GM12878 (cell line): ENCODE data around the gene SNRK. TPM values are rescaled to one million over a fixed set of nuclear protein-coding genes. Genes with fewer than 3 reads are reported as not detected.

ENCODE experiments used
- ATAC-seq: fragments of 200-7000 bp; cut with Tn5 transposase; 3 replicates; pipeline ENCODE4 v1.9.1; 2020; ENCODE audit warnings: mild to moderate bottlenecking, moderate library complexity
- BruUV-seq: library from RNA; stranded (reverse); fragments of 400-500 nt; replicated peaks from 2 replicates; lab custom pipeline; 2021; lab: Mats Ljungman, UMichigan
- CTCF ChIA-PET: fragments of 300-600 bp; sonication (Branson Sonifier 250); formaldehyde crosslinking; extraction: SDS; loops from one replicate; lab custom pipeline; 2021; ENCODE audit warnings: inconsistent platforms; lab: Yijun Ruan, JAX
- POLR2A ChIA-PET: fragments of 350-600 bp; formaldehyde crosslinking; extraction: SDS; loops from one replicate; lab custom pipeline; 2021; ENCODE audit warnings: inconsistent platforms; lab: Charles Lee
- RAD21 ChIA-PET: fragments of 300-600 bp; sonication (Branson Sonifier 250); formaldehyde crosslinking; loops from one replicate; lab custom pipeline; 2023; ENCODE audit warnings: antibody characterized with exemption; ENCODE audit not compliant: unreplicated experiment; lab: Charles Lee
- SMC1A ChIA-PET: fragments of 300-600 bp; sonication (Branson Sonifier 250); formaldehyde crosslinking; loops from one replicate; lab custom pipeline; 2023; ENCODE audit not compliant: unreplicated experiment, uncharacterized antibody; lab: Charles Lee
- DNase-seq: peaks from one replicate; pipeline ENCODE4 v3.0.0-alpha.2; 2011; ENCODE audit warnings: low read depth, low spot score
- FAIRE-seq: peaks from 3 replicates; lab custom pipeline; 2011; peaks lifted over from hg19 to GRCh38; lab: Jason Lieb, UNC
- H2AFZ ChIP-seq: 2 replicates; pipeline ENCODE4 v1.6.0; 2011; ENCODE audit warnings: low read depth, low read length, control low read depth; ENCODE audit not compliant: control insufficient read depth
- H3K27ac ChIP-seq: 2 replicates; pipeline ENCODE4 v1.5.1; 2011; ENCODE audit warnings: control low read depth; ENCODE audit not compliant: control insufficient read depth, insufficient read depth
- H3K27me3 ChIP-seq, 2 experiments: replicated peaks in 1 of 2; 2 replicates each; pipeline versions ENCODE4 v1.6.0 to v1.6.1; 2011; ENCODE audit warnings: low read length in 1 of 2; ENCODE audit not compliant: control insufficient read depth in 2 of 2, insufficient read depth in 2 of 2
- H3K36me3 ChIP-seq, 2 experiments: 2 replicates each; pipeline ENCODE4 v1.5.1; 2011; ENCODE audit warnings: low read length in 1 of 2; ENCODE audit not compliant: control insufficient read depth in 2 of 2, insufficient read depth in 2 of 2
- H3K4me1 ChIP-seq: 2 replicates; pipeline ENCODE4 v1.6.1; 2011; ENCODE audit warnings: mild to moderate bottlenecking, low read length, moderate library complexity, mixed read lengths; ENCODE audit not compliant: control insufficient read depth, insufficient read depth
- H3K4me2 ChIP-seq: 2 replicates; pipeline ENCODE4 v1.6.0; 2011; ENCODE audit warnings: control low read depth; ENCODE audit not compliant: control insufficient read depth, insufficient read depth
- H3K4me3 ChIP-seq: fragments of 200-600 bp; sonication (generic); 2 replicates; pipeline ENCODE4 v1.5.1; 2016
- H3K79me2 ChIP-seq: 2 replicates; pipeline ENCODE4 v1.6.0; 2011; ENCODE audit warnings: low read length; ENCODE audit not compliant: control insufficient read depth, insufficient read depth
- H3K9ac ChIP-seq: 2 replicates; pipeline ENCODE4 v1.8.0; 2011; ENCODE audit warnings: low read length, control low read depth, mixed read lengths; ENCODE audit not compliant: control insufficient read depth, insufficient read depth
- H3K9me3 ChIP-seq: replicated peaks from 3 replicates; pipeline ENCODE4 v1.5.1; 2011; ENCODE audit warnings: mild to moderate bottlenecking, low read length; ENCODE audit not compliant: control insufficient read depth, insufficient read depth
- H4K20me1 ChIP-seq: 2 replicates; pipeline ENCODE4 v1.6.0; 2011; ENCODE audit not compliant: control insufficient read depth, insufficient read depth
- BHLHE40 ChIP-seq, 2 experiments: fragments of 450-650 bp in 1 of 2; IDR thresholded peaks; 2 replicates each; pipeline ENCODE4 v1.6.1; 2011 to 2017; ENCODE audit warnings: low read depth in 2 of 2, borderline replicate concordance in 1 of 2, improper control_type of control experiment in 1 of 2, low read length in 1 of 2, mild to moderate bottlenecking in 1 of 2
- CBX5 ChIP-seq: sonication (generic); IDR thresholded peaks from 2 replicates; pipeline ENCODE4 v1.6.1; 2016; ENCODE audit warnings: low read depth, moderate library complexity, mild to moderate bottlenecking, inconsistent platforms
- EED ChIP-seq: sonication (generic); IDR thresholded peaks from 2 replicates; pipeline ENCODE4 v1.6.1; 2016; ENCODE audit warnings: antibody characterized with exemption, low read depth
- EGR1 ChIP-seq, 2 experiments: IDR thresholded peaks; 1 replicate in 1 of 2; 2 replicates in 1 of 2; pipeline ENCODE4 v1.6.1; 2011 to 2012; ENCODE audit warnings: low read depth in 2 of 2, low read length in 2 of 2, borderline replicate concordance in 1 of 2, mild to moderate bottlenecking in 1 of 2, moderate library complexity in 1 of 2
- FOXM1 ChIP-seq: IDR thresholded peaks from 2 replicates; pipeline ENCODE4 v1.6.1; 2012; ENCODE audit warnings: low read depth, mild to moderate bottlenecking, inconsistent platforms, low read length, moderate library complexity
- GABPA ChIP-seq: IDR thresholded peaks from 2 replicates; pipeline ENCODE4 v1.6.1; 2014; ENCODE audit warnings: antibody characterized with exemption, low read depth, mild to moderate bottlenecking, inconsistent platforms
- IKZF1 ChIP-seq: fragments of 450-650 bp; conservative IDR thresholded peaks from 2 replicates; pipeline ENCODE4 v1.6.1; 2017; ENCODE audit warnings: antibody characterized with exemption, mild to moderate bottlenecking
- IKZF2 ChIP-seq, 2 experiments: fragments of 450-650 bp; IDR thresholded peaks; 2 replicates each; pipeline ENCODE4 v1.6.1; 2017; ENCODE audit warnings: mild to moderate bottlenecking in 2 of 2, moderate library complexity in 2 of 2
- KAT2A ChIP-seq: conservative IDR thresholded peaks from 2 replicates; pipeline ENCODE4 v1.6.1; 2011; ENCODE audit warnings: low read depth, low read length; ENCODE audit not compliant: control insufficient read depth
- MXI1 ChIP-seq: fragments of 150-350 bp; IDR thresholded peaks from 2 replicates; pipeline ENCODE4 v1.6.1; 2011; ENCODE audit warnings: low read depth, mild to moderate bottlenecking, inconsistent platforms, low read length, improper control_type of control experiment
- NBN ChIP-seq: fragments of 450-650 bp; IDR thresholded peaks from 2 replicates; pipeline ENCODE4 v1.6.1; 2016
- RB1 ChIP-seq: fragments of 450-650 bp; formaldehyde crosslinking; IDR thresholded peaks from 2 replicates; pipeline ENCODE4 v1.6.1; 2017; ENCODE audit warnings: mild to moderate bottlenecking, borderline replicate concordance
- SIX5 ChIP-seq: IDR thresholded peaks from 2 replicates; pipeline ENCODE4 v1.6.1; 2011; ENCODE audit warnings: mild to moderate bottlenecking, low read depth, low read length, moderate library complexity; ENCODE audit not compliant: severe bottlenecking
- SPI1 ChIP-seq: IDR thresholded peaks from 2 replicates; pipeline ENCODE4 v1.6.1; 2011; ENCODE audit warnings: low read depth, mild to moderate bottlenecking, low read length, moderate library complexity, borderline replicate concordance; ENCODE audit not compliant: insufficient read depth
- SUPT20H ChIP-seq: IDR thresholded peaks from 2 replicates; pipeline ENCODE4 v1.6.1; 2011; ENCODE audit warnings: low read depth, mild to moderate bottlenecking, low read length, moderate library complexity, borderline replicate concordance; ENCODE audit not compliant: control insufficient read depth
- TARDBP ChIP-seq: IDR thresholded peaks from 2 replicates; pipeline ENCODE4 v1.6.1; 2016; ENCODE audit warnings: borderline replicate concordance
- ZNF217 ChIP-seq: fragments of 450-650 bp; IDR thresholded peaks from 2 replicates; pipeline ENCODE4 v1.6.1; 2017; ENCODE audit warnings: antibody characterized with exemption, mild to moderate bottlenecking
- ZNF24 ChIP-seq: fragments of 450-650 bp; IDR thresholded peaks from 2 replicates; pipeline ENCODE4 v1.6.1; 2017; ENCODE audit warnings: antibody characterized with exemption, mild to moderate bottlenecking
- WGBS: methylation state at CpG from one replicate; pipeline ENCODE4 v1.1.6; 2016; ENCODE audit warnings: low lambda C conversion rate; ENCODE audit not compliant: insufficient replicate concordance, insufficient coverage; ENCODE audit errors: missing lambda C conversion rate; 5-methylcytosine and 5-hydroxymethylcytosine counted together
- in situ Hi-C: fragments of 300-500 bp; cut with MboI; formaldehyde crosslinking; loops from 9 replicates; pipeline ENCODE4 v1.14.3; 2018; ENCODE audit warnings: mixed read lengths
- intact Hi-C: fragments of 100-400 bp; cut with micrococcal nuclease; formaldehyde crosslinking; loops from one replicate; pipeline ENCODE4 v1.14.2; 2022; ENCODE audit not compliant: unreplicated experiment
- polyA plus RNA-seq, 11 experiments: library from polyadenylated mRNA; depleted of rRNA in 4 of 11; unstranded in 6 of 11; stranded (reverse) in 5 of 11; fragments of >200 nt; fragmentation: Nextera tagmentation in 4 of 11; fragmentation: Illumina TruSeq in 1 of 11; extraction: Ambion mirVana in 4 of 11; extraction: Trizol in 1 of 11; gene quantifications; 1 replicate in 1 of 11; 2 replicates in 10 of 11; pipeline versions ENCODE4 v1.2.1 to v1.2.3, GENCODE V29; 2011 to 2016; ENCODE audit warnings: inconsistent platforms in 2 of 11, missing spikeins in 2 of 11, low read depth in 1 of 11
- total RNA-seq, 4 experiments: library from RNA; depleted of rRNA in 3 of 4; stranded (reverse); fragments of >200 nt in 3 of 4; fragmentation: Illumina TruSeq in 1 of 4; extraction: Trizol in 1 of 4; gene quantifications; 2 replicates each; pipeline versions ENCODE4 v1.2.1 to v1.2.3, GENCODE V29; 2013 to 2021
- TF ChIP-seq, protein P1 (sequence below): fragments of 450-650 bp; IDR thresholded peaks from 2 replicates; pipeline ENCODE4 v1.6.1; 2016; ENCODE audit warnings: mild to moderate bottlenecking
- TF ChIP-seq, protein P2 (sequence below): IDR thresholded peaks from 2 replicates; pipeline ENCODE4 v1.6.1; 2012; ENCODE audit warnings: low read depth, low read length, improper control_type of control experiment
- TF ChIP-seq, protein P3 (sequence below): IDR thresholded peaks from 2 replicates; pipeline ENCODE4 v1.6.1; 2012; ENCODE audit warnings: low read length, inconsistent platforms

Gene SNRK
- total and polyA plus RNA-seq, 10 of the 15 experiments (the other 5 are each of a cell fraction or from before 2014, with no cell fraction given) = 1.6 to 12.1 (median 7.6) TPM

DNA sequence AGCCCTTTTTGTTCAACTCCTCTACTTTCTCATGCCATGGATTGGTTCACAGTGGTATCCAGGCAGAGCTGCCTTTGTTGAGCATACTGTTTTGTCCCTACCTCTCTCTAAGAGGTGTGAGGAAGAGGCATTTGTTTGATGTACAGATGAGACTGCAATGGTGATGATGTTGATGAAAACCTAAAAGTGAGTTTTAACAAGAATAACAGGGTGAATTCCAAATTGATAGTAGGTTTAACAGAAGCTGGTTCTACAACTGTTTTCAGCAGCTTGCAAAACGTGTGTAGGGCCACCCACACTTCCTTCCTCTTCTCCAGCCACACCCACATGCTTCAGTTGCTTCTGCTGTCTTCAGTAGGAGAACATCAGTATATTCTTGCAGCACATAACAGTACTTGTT is 10.2 kb downstream of the SNRK start:
- RAD21 ChIA-PET = interaction anchor here (0.9 to 2.1 kb wide), 6 partner anchors 8 to 134 kb away, joined by 3 to 6 read pairs (median 5); partner anchors contain the start of gene SNRK
- FAIRE-seq (peak; percentile 93), ATAC-seq (peak; percentile 90), DNase-seq (no peak)
- POLR2A ChIA-PET = interaction anchor here (0.8 kb wide), 1 partner anchor 119 kb away, joined by 3 read pairs; no protein-coding TSS in a partner anchor
- SMC1A ChIA-PET = interaction anchor here (0.6 to 2.4 kb wide), 15 partner anchors 9 to 136 kb away, joined by 3 to 11 read pairs (median 4); partner anchors contain the start of gene SNRK
- H3K4me2 ChIP-seq = peak overlapping the region; percentile 24
- 0% methylated on average over 1 of the region's 1 CpG for WGBS
- H2AFZ ChIP-seq = no peak overlapping the region
- no peak overlapping the region for H3K9ac ChIP-seq
- no peaks in the 10 kb centered on the region; a peak in 2 of 4 replicates for H3K36me3 ChIP-seq
- no peaks in the 10 kb centered on the region for H3K9me3 ChIP-seq
- 0 out of 2 replicates have a peak overlapping the region, but pooled peaks have one; percentile 1 for H3K4me3 ChIP-seq
- intact Hi-C loops = no loop called here
- no peaks in the 10 kb centered on the region for H4K20me1 ChIP-seq
- peaks cover 34% of the 10 kb centered on the region for H3K79me2 ChIP-seq
- no peaks in the 10 kb centered on the region for H3K27me3 ChIP-seq
- BruUV-seq = no TSS peak
- CTCF ChIA-PET = interaction anchor here (0.9 to 2.7 kb wide), 4 partner anchors 11 to 335 kb away, joined by 4 to 16 read pairs (median 8); partner anchors contain the start of gene SNRK
- no peak overlapping the region for H3K27ac ChIP-seq
- peaks cover 15% of the 10 kb centered on the region for H3K4me1 ChIP-seq
- in situ Hi-C loops = no loop called here
- TF ChIP-seq FOXM1 (no peak), MXI1 (no peak), SUPT20H (no peak), BHLHE40 (IDR thresholded peaks at IDR 0.05; ENCODE audit: borderline replicate concordance in 1 of 2, low read depth in 2 of 2, low read length in 1 of 2) (peak; percentile 42 to 51; a peak in 2 of 4 replicates), ZNF217 (no peak), RB1 (no peak), CBX5 (no peak), EED (no peak), IKZF1 (no peak), ZNF24 (no peak), SIX5 (no peak), EGR1 (IDR thresholded peaks at IDR 0.05; ENCODE audit: borderline replicate concordance in 1 of 2, low read depth in 2 of 2, low read length in 2 of 2) (peak in 1 of 2 experiments; percentile 53; a peak in 1 of 3 replicates), IKZF2 (IDR thresholded peaks at IDR 0.05) (no peak), KAT2A (no peak), NBN (0 out of 2 replicates have a peak, but pooled peaks have one; percentile 16), TARDBP (no peak), SPI1 (peak; percentile 68; the same call in 1 of the 2 replicates), GABPA (no peak)
- TF ChIP-seq, protein P1, sequence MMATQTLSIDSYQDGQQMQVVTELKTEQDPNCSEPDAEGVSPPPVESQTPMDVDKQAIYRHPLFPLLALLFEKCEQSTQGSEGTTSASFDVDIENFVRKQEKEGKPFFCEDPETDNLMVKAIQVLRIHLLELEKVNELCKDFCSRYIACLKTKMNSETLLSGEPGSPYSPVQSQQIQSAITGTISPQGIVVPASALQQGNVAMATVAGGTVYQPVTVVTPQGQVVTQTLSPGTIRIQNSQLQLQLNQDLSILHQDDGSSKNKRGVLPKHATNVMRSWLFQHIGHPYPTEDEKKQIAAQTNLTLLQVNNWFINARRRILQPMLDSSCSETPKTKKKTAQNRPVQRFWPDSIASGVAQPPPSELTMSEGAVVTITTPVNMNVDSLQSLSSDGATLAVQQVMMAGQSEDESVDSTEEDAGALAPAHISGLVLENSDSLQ = no peak
- TF ChIP-seq, protein P2, sequence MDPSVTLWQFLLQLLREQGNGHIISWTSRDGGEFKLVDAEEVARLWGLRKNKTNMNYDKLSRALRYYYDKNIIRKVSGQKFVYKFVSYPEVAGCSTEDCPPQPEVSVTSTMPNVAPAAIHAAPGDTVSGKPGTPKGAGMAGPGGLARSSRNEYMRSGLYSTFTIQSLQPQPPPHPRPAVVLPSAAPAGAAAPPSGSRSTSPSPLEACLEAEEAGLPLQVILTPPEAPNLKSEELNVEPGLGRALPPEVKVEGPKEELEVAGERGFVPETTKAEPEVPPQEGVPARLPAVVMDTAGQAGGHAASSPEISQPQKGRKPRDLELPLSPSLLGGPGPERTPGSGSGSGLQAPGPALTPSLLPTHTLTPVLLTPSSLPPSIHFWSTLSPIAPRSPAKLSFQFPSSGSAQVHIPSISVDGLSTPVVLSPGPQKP = no peak
- TF ChIP-seq, protein P3, sequence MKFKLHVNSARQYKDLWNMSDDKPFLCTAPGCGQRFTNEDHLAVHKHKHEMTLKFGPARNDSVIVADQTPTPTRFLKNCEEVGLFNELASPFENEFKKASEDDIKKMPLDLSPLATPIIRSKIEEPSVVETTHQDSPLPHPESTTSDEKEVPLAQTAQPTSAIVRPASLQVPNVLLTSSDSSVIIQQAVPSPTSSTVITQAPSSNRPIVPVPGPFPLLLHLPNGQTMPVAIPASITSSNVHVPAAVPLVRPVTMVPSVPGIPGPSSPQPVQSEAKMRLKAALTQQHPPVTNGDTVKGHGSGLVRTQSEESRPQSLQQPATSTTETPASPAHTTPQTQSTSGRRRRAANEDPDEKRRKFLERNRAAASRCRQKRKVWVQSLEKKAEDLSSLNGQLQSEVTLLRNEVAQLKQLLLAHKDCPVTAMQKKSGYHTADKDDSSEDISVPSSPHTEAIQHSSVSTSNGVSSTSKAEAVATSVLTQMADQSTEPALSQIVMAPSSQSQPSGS = no peak
